ENCODE results near the gene ECM2. TPM values are rescaled to one million over a fixed set of nuclear protein-coding genes. Genes with fewer than 3 reads are reported as not detected.

Gene ECM2
- total RNA-seq, 1 experiment from 2014 or later, result not detected

- TF ChIP-seq REST (IDR thresholded peaks at IDR 0.05; ENCODE audit: low read depth) (no peak), YY1 (IDR thresholded peaks at IDR 0.05; ENCODE audit: extremely low read depth, insufficient replicate concordance, low read depth, low read length) (no peak), MAX (IDR thresholded peaks at IDR 0.05) (no peak)
Measured at GRCh38 chr9:92524881-92525280, 10.9 kb downstream of the ECM2 start (continued).

- ChIA-PET POLR2A (no interaction called here), RAD21 (ENCODE audit: low non-redundant PET in 1 of 2, low total read pairs in 2 of 2, uncharacterized antibody in 2 of 2, unreplicated experiment in 2 of 2) (no interaction called here), CTCF (no interaction called here)
- Histone ChIP-seq H3K4me2 (ENCODE audit: low read length) (no peak overlapping the region), H3K4me3 (replicated peaks in 1 of 2; ENCODE audit: low read depth in 1 of 2, low read length in 2 of 2) (no peak overlapping the region), H2AFZ (ENCODE audit: low read depth, low read length, poor library complexity, severe bottlenecking) (no peak overlapping the region), H3K79me2 (ENCODE audit: insufficient read depth, low read length) (no peaks in the 10 kb centered on the region), H3K9me2 (ENCODE audit: insufficient read depth) (no peaks in the 10 kb centered on the region), H4K20me1 (ENCODE audit: insufficient read depth) (no peaks in the 10 kb centered on the region), H3K27me3 (ENCODE audit: insufficient read depth, low read length) (no peaks in the 10 kb centered on the region), H3K9me3 (ENCODE audit: control insufficient read depth in 1 of 2, insufficient read depth in 1 of 2, low read depth in 1 of 2, low read length in 2 of 2) (no peaks in the 10 kb centered on the region), H3K9ac (ENCODE audit: low read length) (no peak overlapping the region), H3K27ac (ENCODE audit: low read depth, low read length) (no peak overlapping the region), H3K36me3 (ENCODE audit: control insufficient read depth in 1 of 2, insufficient read depth in 2 of 2, low read length in 2 of 2) (no peaks in the 10 kb centered on the region), H3K4me1 (ENCODE audit: control insufficient read depth in 1 of 2, insufficient read depth in 2 of 2, low read length in 2 of 2) (no peaks in the 10 kb centered on the region)
- intact Hi-C loops (cut with micrococcal nuclease), result no loop called here
- no peak for DNase-seq (ENCODE audit: low read depth, low spot score)
- no TSS peak for BruUV-seq (replicated peaks)
- no peak for ATAC-seq
- TF ChIP-seq POLR2AphosphoS5 (IDR thresholded peaks at IDR 0.05; ENCODE audit: low read depth, low read length), result no peak
- TF ChIP-seq EGR1 (IDR thresholded peaks at IDR 0.05; ENCODE audit: low read depth), result no peak
- no peak for TF ChIP-seq ELF1 (IDR thresholded peaks at IDR 0.05; ENCODE audit: borderline replicate concordance, low read depth)
- TF ChIP-seq JUND (IDR thresholded peaks at IDR 0.05), result no peak
- TF ChIP-seq CBX3 (IDR thresholded peaks at IDR 0.05; ENCODE audit: low read depth), result no peak
- no peak for TF ChIP-seq ZNF274 (IDR thresholded peaks at IDR 0.05; ENCODE audit: low read depth, low read length)
- TF ChIP-seq EZH2 (IDR thresholded peaks at IDR 0.05), result no peak
- TF ChIP-seq CTCF (IDR thresholded peaks at IDR 0.05 in 2 of 3, conservative IDR thresholded peaks at IDR 0.05 in 1 of 3; ENCODE audit: borderline replicate concordance in 1 of 3, insufficient read depth in 1 of 3, low read depth in 2 of 3, low read length in 2 of 3), result no peak
- TF ChIP-seq REST (IDR thresholded peaks at IDR 0.05; ENCODE audit: low read depth), result no peak
- TF ChIP-seq SRF (IDR thresholded peaks at IDR 0.05; ENCODE audit: low read depth), result no peak
- TF ChIP-seq SP1 (IDR thresholded peaks at IDR 0.05; ENCODE audit: low read depth), result no peak
- TF ChIP-seq ATF3 (IDR thresholded peaks at IDR 0.05), result no peak
Measured at GRCh38 chr9:92522983-92523970, 12.5 kb downstream of the ECM2 start.

All from HCT116 (cell line).